A673 (cell line): ENCODE results near the gene TSC22D3.

Source experiments
- CTCF ChIP-seq: fragments of 300-800, 200-600 bp; sonication (generic); conservative IDR thresholded peaks from 2 replicates; pipeline ENCODE4 v1.5.1; 2017; ENCODE audit warnings: low read depth, mild to moderate bottlenecking, antibody characterized with exemption, low read length, moderate library complexity, mixed read lengths
- EZH2 ChIP-seq: fragments of 200-600 bp; sonication (generic); IDR thresholded peaks from 2 replicates; pipeline ENCODE4 v1.6.1; 2017; ENCODE audit warnings: borderline replicate concordance, low read depth, mild to moderate bottlenecking, mixed read lengths, antibody characterized with exemption, low read length; ENCODE audit not compliant: poor library complexity, severe bottlenecking

GRCh38 chrX:107787827-107788226 lies 12.2 kb upstream of the TSC22D3 start:
- TF ChIP-seq CTCF (no peak), EZH2 (no peak)
